ENCODE data around the gene C5orf58. TPM values are rescaled to one million over a fixed set of nuclear protein-coding genes. Genes with fewer than 3 reads are reported as not detected.

The C5orf58 gene
- total RNA-seq, 1 donor from 2014 or later = not detected

DNA sequence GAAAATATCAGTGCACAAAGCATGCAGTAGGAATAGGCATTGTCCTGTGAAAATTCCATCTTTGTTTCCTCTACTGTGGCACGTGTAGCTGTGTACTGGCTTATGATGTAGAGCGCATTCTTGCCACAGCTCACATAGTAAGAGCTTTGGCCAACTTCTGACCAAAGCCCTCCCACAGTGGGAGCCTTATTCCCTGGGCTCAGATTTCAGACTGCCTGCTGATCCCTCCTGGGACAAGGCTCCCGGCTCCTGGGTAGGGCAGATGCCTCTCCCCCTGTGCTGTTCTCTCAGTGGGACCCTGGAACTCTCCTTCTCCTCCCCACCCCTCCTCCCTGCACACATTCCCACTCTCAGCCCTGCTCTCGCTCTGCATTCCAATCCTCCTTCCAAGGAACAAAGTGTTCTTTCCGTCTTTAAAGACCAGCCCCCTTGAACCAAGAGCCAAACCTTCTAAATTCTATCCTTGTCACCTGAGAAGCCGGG is 47.3 kb downstream of the C5orf58 start:
- Mint-ChIP-seq H3K4me1 (peaks cover 24% of the 10 kb centered on the region), H3K36me3 (no peaks in the 10 kb centered on the region), H3K27me3 (ENCODE audit: insufficient read depth, low read depth) (peaks cover 12% of the 10 kb centered on the region), H3K27ac (no peak overlapping the region), H3K9me3 (peaks cover 6% of the 10 kb centered on the region), H3K4me3 (no peak overlapping the region)
- H3K9ac ChIP-seq = no peak overlapping the region
- peak overlapping the region; percentile 57 for H3K4me2 ChIP-seq
- H3F3A ChIP-seq (ENCODE audit: low read depth) = peaks cover 23% of the 10 kb centered on the region
- peaks cover 8% of the 10 kb centered on the region for H3K27me3 ChIP-seq
- H2AFZ ChIP-seq (replicated peaks) = peak overlapping the region; percentile 60
- H3K36me3 ChIP-seq = no peaks in the 10 kb centered on the region
- no peaks in the 10 kb centered on the region for H3K9me3 ChIP-seq (ENCODE audit: low read depth)
- no peak overlapping the region for H3K27ac ChIP-seq
- no peaks in the 10 kb centered on the region for H3K79me2 ChIP-seq (ENCODE audit: low read depth)
- H4K20me1 ChIP-seq (ENCODE audit: low read depth) = no peaks in the 10 kb centered on the region
- H3K4me3 ChIP-seq = no peak overlapping the region
- no peak for TF ChIP-seq EZH2 (IDR thresholded peaks at IDR 0.05)
- no peak for TF ChIP-seq EZH2phosphoT487 (IDR thresholded peaks at IDR 0.05)
- peak; percentile 68 for DNase-seq (ENCODE audit: low spot score)
- peaks cover 29% of the 10 kb centered on the region for H3K4me1 ChIP-seq

GRCh38 chr5:170283296-170283695 is 50.5 kb downstream of the C5orf58 start:
- peaks cover 18% of the 10 kb centered on the region for H3K4me1 Mint-ChIP-seq
- no peak overlapping the region for H3K4me3 Mint-ChIP-seq
- no peak overlapping the region for H2AFZ ChIP-seq (replicated peaks)
- no peak for TF ChIP-seq EZH2 (IDR thresholded peaks at IDR 0.05)
- no peak for TF ChIP-seq EZH2phosphoT487 (IDR thresholded peaks at IDR 0.05)
- TF ChIP-seq CTCF (IDR thresholded peaks at IDR 0.05) = no peak
- no peak overlapping the region for H3K27ac ChIP-seq
- H3K4me1 ChIP-seq = peaks cover 24% of the 10 kb centered on the region
- no peaks in the 10 kb centered on the region for H4K20me1 ChIP-seq (ENCODE audit: low read depth)
- H3F3A ChIP-seq (ENCODE audit: low read depth) = peaks cover 23% of the 10 kb centered on the region
- no peaks in the 10 kb centered on the region for H3K27me3 ChIP-seq
- no peaks in the 10 kb centered on the region for H3K79me2 ChIP-seq (ENCODE audit: low read depth)
- H3K4me3 ChIP-seq = no peak overlapping the region
- no peak for DNase-seq (ENCODE audit: low spot score)
- no peaks in the 10 kb centered on the region for H3K36me3 ChIP-seq
- no peak overlapping the region for H3K4me2 ChIP-seq
- no peaks in the 10 kb centered on the region for H3K36me3 Mint-ChIP-seq
- H3K9me3 Mint-ChIP-seq = peaks cover 14% of the 10 kb centered on the region
- peaks cover 13% of the 10 kb centered on the region for H3K27me3 Mint-ChIP-seq (ENCODE audit: insufficient read depth, low read depth)
- H3K27ac Mint-ChIP-seq = no peak overlapping the region
- H3K9me3 ChIP-seq (ENCODE audit: low read depth) = no peaks in the 10 kb centered on the region
- no peak overlapping the region for H3K9ac ChIP-seq

DNA sequence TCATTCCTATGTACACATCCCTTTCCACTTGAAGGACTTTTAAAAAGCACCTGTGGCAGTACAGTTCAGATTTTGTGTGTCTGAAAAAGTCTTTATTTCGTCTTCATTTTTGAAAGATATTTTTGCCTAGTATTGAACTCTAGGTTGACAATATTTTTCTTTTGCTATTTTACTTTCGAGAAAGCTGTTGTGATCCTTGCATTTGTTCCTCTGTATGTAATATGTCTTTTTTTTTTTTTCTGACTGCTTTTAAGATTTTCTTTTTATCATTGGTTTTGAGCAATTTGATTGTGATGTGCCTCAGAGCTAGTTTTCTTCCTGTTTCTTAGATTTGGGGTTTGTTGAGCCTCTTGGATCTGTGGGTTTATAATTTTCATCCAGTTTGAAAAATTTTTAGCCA is 51.4 kb downstream of the C5orf58 start:
- peaks cover 12% of the 10 kb centered on the region for H3K4me1 Mint-ChIP-seq
- peaks cover 11% of the 10 kb centered on the region for H3K27me3 Mint-ChIP-seq (ENCODE audit: insufficient read depth, low read depth)
- Histone ChIP-seq H4K20me1 (ENCODE audit: low read depth) (no peaks in the 10 kb centered on the region), H3K4me3 (no peak overlapping the region), H3K9me3 (ENCODE audit: low read depth) (no peaks in the 10 kb centered on the region), H2AFZ (replicated peaks) (no peak overlapping the region), H3F3A (ENCODE audit: low read depth) (peaks cover 15% of the 10 kb centered on the region), H3K9ac (no peak overlapping the region), H3K79me2 (ENCODE audit: low read depth) (no peaks in the 10 kb centered on the region), H3K27ac (no peak overlapping the region), H3K36me3 (no peaks in the 10 kb centered on the region), H3K4me1 (peaks cover 16% of the 10 kb centered on the region), H3K27me3 (no peaks in the 10 kb centered on the region), H3K4me2 (no peak overlapping the region)
- no peaks in the 10 kb centered on the region for H3K36me3 Mint-ChIP-seq
- no peak overlapping the region for H3K27ac Mint-ChIP-seq
- no peak overlapping the region for H3K4me3 Mint-ChIP-seq
- H3K9me3 Mint-ChIP-seq = peaks cover 18% of the 10 kb centered on the region
- no peak for TF ChIP-seq EZH2phosphoT487 (IDR thresholded peaks at IDR 0.05)
- no peak for DNase-seq (ENCODE audit: low spot score)

GRCh38 chr5:170285181-170285580 is 52.4 kb downstream of the C5orf58 start:
- peaks cover 6% of the 10 kb centered on the region for H3F3A ChIP-seq (ENCODE audit: low read depth)
- H3K9ac ChIP-seq = no peak overlapping the region
- H3K27ac ChIP-seq = no peak overlapping the region
- Mint-ChIP-seq H3K9me3 (peaks cover 25% of the 10 kb centered on the region), H3K27me3 (ENCODE audit: insufficient read depth, low read depth) (peaks cover 14% of the 10 kb centered on the region), H3K4me3 (no peak overlapping the region), H3K27ac (no peak overlapping the region), H3K36me3 (no peaks in the 10 kb centered on the region), H3K4me1 (peaks cover 3% of the 10 kb centered on the region)
- DNase-seq (ENCODE audit: low spot score) = no peak
- H3K9me3 ChIP-seq (ENCODE audit: low read depth) = peaks cover 6% of the 10 kb centered on the region
- no peaks in the 10 kb centered on the region for H3K27me3 ChIP-seq
- H4K20me1 ChIP-seq (ENCODE audit: low read depth) = no peaks in the 10 kb centered on the region
- no peak overlapping the region for H2AFZ ChIP-seq (replicated peaks)
- TF ChIP-seq CTCF (IDR thresholded peaks at IDR 0.05) (no peak), EZH2phosphoT487 (IDR thresholded peaks at IDR 0.05) (no peak), EZH2 (IDR thresholded peaks at IDR 0.05) (no peak)
- H3K36me3 ChIP-seq = no peaks in the 10 kb centered on the region
- H3K4me2 ChIP-seq = no peak overlapping the region
- no peaks in the 10 kb centered on the region for H3K79me2 ChIP-seq (ENCODE audit: low read depth)
- H3K4me1 ChIP-seq = peaks cover 6% of the 10 kb centered on the region
- no peak overlapping the region for H3K4me3 ChIP-seq

Data from neural progenitor cell (in vitro differentiated cells).